ENCODE measurements around the gene PCSK6. TPM values are rescaled to one million over a fixed set of nuclear protein-coding genes. Genes with fewer than 3 reads are reported as not detected.

Gene PCSK6
- total and polyA plus RNA-seq, 5 experiments from 2014 or later: 0.04 to 6.7 (median 1.3) TPM

- no peak overlapping the region for H3K4me3 Mint-ChIP-seq
- peaks cover 0 to 8% (median 2%) of the 10 kb centered on the region in 5 donors for H3K27me3 Mint-ChIP-seq
- POLR2A ChIA-PET: no interaction called here
- DNase-seq (no peak), ATAC-seq (no peak)
- no peak overlapping the region for H3K27ac Mint-ChIP-seq
- H3K36me3 Mint-ChIP-seq: peaks cover 0 to 3% (median 0%) of the 10 kb centered on the region in 3 donors
- no peaks in the 10 kb centered on the region for H3K9me3 Mint-ChIP-seq
- peaks cover 9 to 21% (median 19%) of the 10 kb centered on the region in 4 donors for H3K4me1 Mint-ChIP-seq
Observed at GRCh38 chr15:101255051-101255395, 234.5 kb downstream of the PCSK6 start.

GRCh38 chr15:101254157-101255050, 235.1 kb downstream of the PCSK6 start:
- no peak for ATAC-seq
- H3K4me1 Mint-ChIP-seq: peaks cover 11 to 27% (median 25%) of the 10 kb centered on the region in 4 donors
- DNase-seq: no peak
- no peak overlapping the region for H3K27ac Mint-ChIP-seq
- peaks cover 0 to 5% (median 0%) of the 10 kb centered on the region in 3 donors for H3K36me3 Mint-ChIP-seq
- no peaks in the 10 kb centered on the region for H3K9me3 Mint-ChIP-seq
- no peak overlapping the region for H3K4me3 Mint-ChIP-seq
- POLR2A ChIA-PET: interaction anchor here (4.3 kb wide), 1 partner anchor 12 kb away, joined by 33 read pairs; no protein-coding TSS in a partner anchor
- H3K27me3 Mint-ChIP-seq: peaks cover 0 to 5% (median 2%) of the 10 kb centered on the region in 5 donors

Other genes starting within 250 kb of the PCSK6 start
- 10 to 100 TPM; 12.6 to 12.9 TPM for gene CHSY1, start 237.7 kb downstream of the PCSK6 start, total RNA-seq
- 1 to 10 TPM in 2 of 3 donors, under 1 TPM in 1; 0.96 to 1.7 (median 1.6) TPM for gene CHSY1, start 237.7 kb downstream of the PCSK6 start, polyA plus RNA-seq
- gene SELENOS, start 212.2 kb downstream of the PCSK6 start, total RNA-seq: 10 to 100 TPM; 26.7 to 30.6 TPM
- gene SELENOS, start 212.2 kb downstream of the PCSK6 start, polyA plus RNA-seq: 10 to 100 TPM; 38.8 to 64.4 (median 39.8) TPM
- gene SNRPA1, start 194.5 kb downstream of the PCSK6 start, total RNA-seq: 100 to 1,000 TPM; 125 to 136 TPM
- 10 to 100 TPM; 52.5 to 68.1 (median 58.1) TPM for gene SNRPA1, start 194.5 kb downstream of the PCSK6 start, polyA plus RNA-seq
- gene TM2D3, start 162.7 kb upstream of the PCSK6 start, total RNA-seq: 10 to 100 TPM; 87.9 to 98.5 TPM
- 10 to 100 TPM; 28.1 to 32.3 (median 31.0) TPM for gene TM2D3, start 162.7 kb upstream of the PCSK6 start, polyA plus RNA-seq
- gene TARS3, start 234.8 kb upstream of the PCSK6 start, total RNA-seq: 10 to 100 TPM; 32.0 to 37.6 TPM
- 10 to 100 TPM in 2 of 3 donors, 1 to 10 TPM in 1; 7.2 to 15.2 (median 11.9) TPM for gene TARS3, start 234.8 kb upstream of the PCSK6 start, polyA plus RNA-seq

All from naive thymus-derived CD8-positive, alpha-beta T cell (primary cell).